Activated T-helper 9 cell treated with anti-CD3 and anti-CD28 coated beads, Interleukin-2, amount 50 U/mL, for 16 hours (primary cell): Measurements from ENCODE around the gene PKD1.

Experiments used
- DNase-seq: peaks from one replicate; pipeline ENCODE4 v3.0.0-alpha.2; 2020; ENCODE audit warnings: low read depth

PKD1 gene

DNA sequence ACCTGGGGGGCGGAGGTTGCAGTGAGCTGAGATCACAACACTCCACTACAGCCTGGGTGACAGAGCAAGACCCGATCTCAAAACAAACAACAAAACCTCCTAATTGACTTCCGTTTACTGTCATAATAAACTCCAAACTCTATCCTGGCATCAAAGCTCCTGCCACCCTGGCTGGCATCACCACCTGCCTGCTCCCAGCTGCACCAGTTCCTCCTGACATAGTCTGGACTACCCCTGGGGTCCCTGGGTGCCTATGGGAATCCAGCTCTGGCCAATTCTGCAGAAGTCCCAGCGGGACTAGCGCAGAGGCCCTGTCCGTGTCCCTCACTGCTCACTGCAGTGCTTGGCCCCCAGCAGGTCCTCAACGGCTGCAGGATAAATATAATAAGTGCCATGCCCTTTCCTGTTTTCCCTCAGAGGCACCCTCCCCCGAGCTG, 88.8 kb downstream of the PKD1 start:
- DNase-seq, result no peak

DNA sequence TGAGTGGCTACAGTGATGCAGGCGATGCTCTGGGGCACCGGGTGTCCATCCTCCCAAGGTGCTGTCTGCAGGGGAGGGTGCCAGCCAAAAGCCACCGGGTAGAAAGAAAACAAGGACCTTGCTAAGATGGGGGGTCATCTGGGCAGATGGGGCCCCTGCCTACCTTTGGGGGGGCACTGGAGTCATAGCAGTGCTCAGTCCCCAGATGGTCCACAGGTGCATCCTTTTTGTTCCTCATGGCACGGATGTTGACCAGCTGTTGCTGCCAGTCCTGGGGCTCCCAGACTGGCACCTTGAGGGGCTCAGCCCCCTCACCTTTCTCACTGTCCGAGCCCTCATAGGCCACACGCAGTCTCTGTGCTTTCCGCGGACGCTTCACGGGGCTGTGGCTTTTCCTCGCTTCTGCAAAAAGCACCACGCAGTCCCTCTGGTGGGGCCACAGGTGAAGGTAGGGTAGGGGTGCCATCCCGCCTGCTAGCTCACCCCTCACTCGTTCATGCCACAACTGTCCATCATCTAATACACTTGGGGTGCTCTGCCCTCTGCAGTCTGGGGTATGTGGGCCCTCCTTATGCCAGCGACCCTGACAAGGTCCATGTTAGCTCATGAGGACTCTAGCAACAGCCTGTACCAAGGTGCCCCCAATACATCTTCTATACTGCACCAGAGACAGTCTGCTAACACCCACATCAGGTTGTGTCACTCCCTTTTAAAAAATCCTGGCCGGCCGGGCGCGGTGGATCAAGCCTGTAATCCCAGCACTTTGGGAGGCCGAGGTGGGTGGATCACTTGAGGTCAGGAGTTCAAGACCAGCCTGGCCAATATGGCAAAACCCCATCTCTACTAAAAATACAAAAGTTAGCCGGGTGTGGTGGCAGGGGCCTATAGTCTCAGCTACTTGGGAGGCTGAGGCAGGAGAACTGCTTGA, 89.5 kb downstream of the PKD1 start:
- no peak for DNase-seq

DNA sequence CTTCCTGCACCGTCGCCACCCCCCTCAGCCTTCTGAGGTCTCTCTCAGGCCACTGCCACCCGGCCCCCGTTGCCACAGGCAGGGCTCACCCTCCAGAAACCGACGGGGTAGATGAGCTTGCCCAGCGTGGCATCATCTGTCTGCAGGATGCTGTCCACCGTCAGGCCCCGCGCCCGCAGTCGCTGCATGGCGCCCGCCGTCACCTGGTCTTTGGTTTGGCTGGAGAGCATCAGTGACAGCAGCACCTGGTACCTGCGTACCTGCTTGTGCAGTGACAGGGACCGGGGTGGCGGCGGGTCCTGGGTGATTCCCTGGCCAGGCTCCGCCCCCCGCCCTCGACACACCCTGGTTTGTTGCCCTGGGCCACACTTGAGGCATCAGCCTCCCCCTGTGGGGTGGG, 91.2 kb downstream of the PKD1 start:
- DNase-seq, result no peak

DNA sequence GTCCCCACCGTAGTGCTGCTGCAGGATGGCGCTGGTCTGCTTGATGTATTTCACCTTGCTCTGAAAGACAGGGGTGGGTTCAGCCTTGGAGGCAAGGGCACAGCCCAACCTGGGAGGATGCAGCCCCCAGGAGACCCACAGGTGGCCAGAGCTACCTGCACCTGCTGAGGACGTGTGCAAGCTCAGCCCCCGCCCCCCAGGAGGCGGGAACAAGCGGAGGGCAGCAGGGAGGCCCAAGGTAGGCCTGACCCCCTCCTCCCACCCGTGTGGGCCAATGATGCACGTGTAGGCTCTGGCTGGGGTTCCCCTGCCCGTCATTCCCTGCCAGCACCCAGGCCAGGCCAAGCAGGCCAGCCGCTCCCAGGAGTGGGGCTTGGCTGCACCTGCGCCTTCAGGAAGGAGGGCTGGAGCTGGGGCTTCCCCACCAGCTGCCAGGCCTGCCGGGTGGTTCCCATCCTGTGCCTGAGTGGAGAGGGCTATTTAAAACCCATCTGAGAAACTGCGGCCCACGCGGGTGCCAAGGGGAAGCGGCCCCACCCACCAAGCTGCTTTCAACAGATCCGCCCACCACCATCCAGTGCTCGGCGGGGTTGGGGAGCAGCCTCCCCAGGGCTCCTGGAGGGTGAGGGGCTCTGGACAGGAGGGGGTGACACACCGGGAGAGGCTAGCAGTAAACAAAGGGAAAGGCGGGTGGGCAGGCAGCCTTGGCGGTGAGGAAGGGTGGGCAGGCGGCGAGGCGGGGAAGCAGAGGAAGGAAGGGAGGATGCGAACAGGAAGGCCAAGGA, 91.8 kb downstream of the PKD1 start:
- DNase-seq, result no peak

DNA sequence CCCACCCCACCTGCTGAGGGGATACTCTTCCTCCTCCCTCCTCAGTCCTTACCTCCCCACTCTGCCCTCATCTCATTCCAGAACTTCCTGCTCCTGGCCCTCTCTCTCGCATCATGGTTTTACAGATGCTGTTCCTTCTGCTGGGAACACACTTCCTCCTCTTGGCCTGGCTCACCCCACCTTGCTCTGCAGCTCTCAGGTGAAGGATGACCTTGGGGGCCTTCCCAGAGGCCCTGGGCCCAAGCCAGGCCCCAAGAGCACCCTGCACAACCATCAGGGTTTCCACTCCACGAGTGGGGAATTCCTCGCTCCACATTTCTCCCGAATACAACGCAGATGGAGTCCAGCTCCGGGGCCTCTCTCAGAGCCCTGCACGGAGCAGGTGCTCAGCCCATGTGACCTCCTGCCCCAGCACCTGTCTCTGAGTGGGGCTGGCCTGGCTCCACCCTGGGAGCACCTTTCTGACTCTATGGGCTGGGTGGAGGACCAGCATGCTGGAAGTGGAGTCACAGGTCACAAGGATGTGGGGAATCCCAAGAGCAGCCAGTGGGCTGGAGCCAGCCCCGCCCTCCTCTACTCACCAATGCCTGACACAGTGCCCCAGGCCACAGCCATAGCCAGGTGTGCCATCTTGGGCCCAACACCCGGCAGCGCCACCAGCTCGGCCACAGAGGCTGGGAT, 92.6 kb downstream of the PKD1 start:
- DNase-seq, result no peak

DNA sequence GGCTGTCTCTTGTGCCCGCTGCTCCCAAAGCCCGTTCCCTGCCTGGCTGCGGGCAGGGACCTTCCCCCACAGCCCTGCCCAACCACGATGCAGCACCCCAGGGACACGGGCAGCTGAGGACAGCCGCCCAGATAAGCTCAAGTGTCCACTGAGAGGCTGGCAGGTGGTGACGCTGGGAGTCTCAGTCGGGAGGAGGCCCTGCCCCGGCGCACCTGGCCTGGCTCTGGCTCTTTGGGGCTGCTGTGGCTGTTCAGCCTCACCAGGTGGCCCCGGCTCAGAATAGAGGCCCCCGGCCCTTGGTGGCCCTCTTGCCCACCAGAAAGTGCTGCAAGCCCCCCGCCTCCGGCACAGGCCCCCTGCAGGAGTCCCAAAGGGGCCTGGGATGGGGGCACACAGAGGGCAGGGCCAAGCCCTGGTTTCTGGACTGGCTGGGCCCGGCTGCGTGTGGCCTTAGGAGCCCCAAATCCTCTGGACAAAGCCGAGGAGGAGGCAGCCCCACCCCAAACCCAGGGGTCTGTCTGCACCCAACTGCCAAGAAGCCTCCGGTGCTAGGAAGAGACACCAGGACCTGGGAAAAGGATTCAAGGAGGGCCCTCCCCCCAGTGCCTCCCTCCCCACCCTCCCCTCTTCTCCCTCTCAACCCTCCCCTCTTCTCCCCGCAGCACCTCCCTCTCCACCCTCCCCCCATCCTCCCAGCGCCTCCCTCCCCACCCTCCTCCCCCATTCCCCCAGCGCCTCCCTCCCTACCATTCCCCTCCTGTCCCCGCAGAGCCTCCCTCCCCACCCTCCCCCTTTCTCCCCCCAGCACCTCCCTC, 93.3 kb downstream of the PKD1 start:
- DNase-seq, result no peak

DNA sequence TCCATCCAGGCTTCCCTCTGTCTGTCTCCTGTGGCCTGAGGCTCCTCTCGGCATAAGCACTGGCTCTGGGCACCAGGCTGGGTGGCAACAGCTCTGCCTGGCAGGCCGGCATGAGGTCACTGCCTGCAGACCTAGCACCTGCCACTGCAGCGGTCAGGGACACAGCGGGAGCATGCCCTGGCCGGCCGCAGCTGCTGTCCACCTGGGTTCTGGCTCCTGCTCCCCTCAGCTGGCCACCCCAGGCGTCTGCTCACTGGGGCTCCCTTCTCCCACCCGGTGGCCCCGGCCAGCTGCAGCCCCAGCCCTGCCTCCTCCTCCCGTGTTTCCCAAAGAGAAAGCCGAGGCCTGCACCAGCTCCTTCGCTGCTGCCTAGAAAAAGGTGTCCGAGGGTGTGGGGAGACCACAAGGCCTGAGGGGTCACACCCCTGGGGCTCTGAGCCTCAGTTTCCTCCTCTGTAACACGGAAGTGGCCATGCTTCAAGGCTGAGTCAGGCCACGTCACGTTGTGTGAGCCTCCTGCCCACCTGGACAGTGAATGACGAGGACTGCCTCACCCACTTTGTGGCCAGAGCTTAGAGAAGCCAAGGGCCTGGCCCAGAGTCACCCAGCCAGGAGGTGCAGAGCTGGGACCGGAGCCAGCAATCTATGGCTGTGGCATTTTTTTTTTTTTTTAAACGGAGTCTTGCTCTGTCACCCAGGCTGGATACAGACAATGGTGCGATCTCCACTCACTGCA, 94.7 kb downstream of the PKD1 start:
- no peak for DNase-seq

DNA sequence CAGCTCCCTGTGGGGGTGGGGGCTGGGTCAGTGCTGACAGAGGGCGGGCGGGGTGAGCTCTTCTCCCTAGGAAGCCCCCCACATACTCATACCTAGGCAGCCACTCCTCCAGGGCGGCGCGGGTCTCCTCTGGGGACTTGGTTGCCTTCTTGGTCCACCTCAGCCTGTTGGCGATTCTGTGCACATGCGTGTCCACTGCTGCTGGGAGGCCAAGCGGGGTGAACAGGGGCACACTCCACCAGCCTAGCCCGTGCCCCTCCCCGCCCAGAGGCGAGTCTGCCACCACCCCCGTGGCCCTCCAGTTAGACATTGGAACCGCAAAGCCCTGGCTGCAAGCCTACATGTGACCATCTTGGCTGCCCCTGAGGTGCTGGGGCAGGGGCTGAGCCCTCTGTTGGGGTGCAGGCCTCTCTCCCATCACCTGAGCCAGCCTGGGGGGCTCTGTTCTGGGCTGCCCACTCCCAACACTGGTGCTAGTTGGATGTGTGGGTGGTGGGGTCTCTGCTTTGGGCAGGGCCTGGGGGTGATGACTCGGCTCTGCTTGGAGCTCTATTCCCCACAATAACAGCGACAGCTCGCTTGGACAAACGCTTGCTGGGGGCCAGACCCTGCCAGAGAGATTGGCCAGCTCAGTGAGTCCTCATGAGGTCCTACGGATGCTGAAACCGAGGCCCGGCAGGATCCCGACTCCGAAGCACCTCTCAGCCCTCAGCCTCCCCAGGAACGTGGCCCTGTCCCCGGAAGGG, 95.5 kb downstream of the PKD1 start:
- no peak for DNase-seq

DNA sequence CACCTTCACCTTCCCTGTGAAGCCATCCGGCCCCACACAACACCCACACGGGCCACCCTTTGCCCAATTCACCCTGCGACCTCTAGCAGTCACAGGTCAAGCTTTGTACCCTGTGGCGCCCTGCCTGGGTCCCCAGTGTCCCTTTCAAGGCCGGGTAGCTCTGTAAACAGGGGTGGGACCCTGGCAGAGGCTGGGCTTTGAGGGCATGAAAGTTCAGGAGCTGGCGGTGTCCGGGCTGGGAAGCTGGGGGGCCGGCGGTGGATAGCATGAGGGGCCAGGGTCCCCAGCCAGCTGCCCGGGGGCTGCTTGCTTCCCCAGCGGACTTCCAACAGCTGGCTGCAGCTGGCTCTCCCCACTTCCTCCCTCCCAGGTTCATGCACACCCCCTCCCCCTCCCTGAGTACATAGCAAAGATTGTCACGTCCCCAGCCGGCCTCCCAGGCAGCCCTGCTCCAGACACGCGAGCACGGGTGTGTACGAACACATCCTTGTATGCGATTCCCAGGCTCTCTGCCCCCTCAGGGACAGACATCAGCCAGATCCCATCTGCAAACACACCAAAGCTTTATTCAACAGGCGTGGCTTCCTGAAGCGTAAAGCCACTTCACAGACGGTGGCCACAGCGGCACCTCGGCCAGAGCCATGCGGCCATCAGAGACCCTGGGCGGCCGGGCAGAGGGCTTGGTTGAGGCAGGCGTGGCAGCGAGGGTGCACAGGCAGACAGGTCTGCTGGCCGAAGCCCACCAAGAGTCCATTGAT, 96.2 kb downstream of the PKD1 start:
- DNase-seq, result no peak
